Effector CD8-positive, alpha-beta T cell (primary cell): ENCODE data around the gene MYL5.
A peak's percentile ranks its signal among the peaks of the same experiment; 100 is the strongest.
"Not testable (repeated sequence)": the region's sequence is repeated elsewhere in the genome, so short reads cannot be mapped to it uniquely, and the experiment has no call there.

ENCODE experiments used
- DNase-seq: peaks from one replicate; lab custom pipeline; 2025; lab: John Stamatoyannopoulos, UW

MYL5 gene

DNA sequence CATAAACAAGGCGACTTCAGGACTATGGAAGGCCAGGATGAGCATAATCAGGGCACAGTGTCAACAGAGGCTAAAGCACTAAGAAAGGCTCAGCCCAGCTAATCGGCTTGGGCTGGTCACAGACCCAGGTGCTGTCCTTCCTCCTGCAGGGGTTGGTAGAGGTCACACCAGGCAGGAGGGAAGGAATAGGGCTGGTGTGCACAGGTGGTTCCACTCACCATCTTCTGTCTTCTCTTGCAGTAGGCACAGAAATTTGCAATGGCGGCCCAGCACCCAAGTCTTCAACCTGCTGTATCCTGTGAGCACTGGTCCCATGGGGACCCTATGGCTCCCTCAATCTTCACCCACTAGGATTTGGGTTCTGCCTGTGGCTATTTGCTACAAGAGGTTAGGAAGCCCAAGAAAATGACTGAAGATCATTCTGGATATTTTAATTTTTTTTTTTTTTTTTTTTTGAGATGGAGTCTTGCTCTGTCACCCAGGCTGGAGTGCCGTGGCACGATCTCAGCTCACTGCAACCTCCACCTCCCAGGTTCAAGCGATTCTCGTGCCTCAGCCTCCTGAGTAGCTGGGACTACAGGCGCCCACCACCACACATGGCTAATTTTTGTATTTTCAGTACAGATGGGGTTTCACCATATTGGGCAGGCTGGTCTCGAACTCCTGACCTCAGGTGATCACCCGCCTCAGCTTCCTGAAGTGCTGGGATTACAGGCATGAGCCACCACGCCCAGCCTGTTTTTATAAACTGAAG, 4.4 kb upstream of the MYL5 start:
- not testable (repeated sequence) for DNase-seq

DNA sequence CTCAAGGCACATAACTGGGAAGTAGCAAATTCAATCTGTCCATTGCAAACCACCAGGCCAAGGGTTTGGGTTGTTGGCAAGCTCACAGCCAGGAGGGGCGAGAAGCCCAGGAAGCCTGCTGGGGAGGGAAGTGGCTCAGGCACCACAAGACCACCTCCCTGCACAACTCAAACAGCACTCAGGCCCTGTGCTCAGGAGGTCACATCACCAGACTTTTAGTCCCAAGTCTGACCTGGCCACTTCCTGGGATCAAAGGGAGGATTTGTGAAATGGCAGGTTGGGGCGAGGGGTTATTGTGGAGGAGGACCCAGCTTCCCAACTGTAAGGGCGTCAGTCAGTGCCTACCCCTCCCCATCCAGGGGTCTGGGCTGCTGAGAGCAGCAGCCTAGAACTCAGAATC, 2.6 kb upstream of the MYL5 start:
- no peak for DNase-seq

DNA sequence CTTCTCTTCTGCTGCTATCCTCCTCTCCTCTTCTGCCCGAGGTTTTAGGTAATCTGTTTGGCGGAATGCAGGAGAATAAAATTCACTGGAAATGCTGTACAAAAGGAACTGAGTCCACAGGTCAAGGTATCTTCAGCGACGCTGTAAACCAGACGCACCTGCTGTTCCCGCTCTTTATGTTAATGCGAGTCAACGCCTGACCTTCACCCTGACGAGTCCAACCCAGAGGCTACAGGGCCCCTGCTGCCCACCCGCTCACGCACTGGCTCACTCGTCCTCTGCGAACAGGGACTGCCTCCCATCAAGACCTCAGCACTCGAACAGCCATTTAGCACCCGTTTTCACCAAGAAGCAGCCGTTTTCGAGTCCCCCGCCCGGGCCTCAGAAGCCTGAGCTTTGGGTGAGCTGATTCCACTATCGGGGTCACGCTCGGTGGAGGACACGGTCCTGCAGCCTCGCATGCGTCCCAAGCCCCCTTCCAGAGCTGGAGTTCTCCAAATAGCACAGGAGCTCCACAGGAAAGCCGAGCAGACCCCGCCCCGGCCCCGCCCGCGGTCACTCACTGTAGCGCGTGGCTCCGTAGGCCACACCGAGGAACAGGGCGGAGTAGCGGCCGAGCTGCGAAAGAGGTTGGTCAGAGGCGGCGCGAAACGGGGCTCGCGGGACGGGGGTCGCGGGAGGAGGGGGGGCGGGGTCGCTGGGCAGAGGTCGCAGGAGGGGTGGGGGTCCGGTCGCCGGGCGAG, 822 bp upstream of the MYL5 start:
- DNase-seq, result no peak

DNA sequence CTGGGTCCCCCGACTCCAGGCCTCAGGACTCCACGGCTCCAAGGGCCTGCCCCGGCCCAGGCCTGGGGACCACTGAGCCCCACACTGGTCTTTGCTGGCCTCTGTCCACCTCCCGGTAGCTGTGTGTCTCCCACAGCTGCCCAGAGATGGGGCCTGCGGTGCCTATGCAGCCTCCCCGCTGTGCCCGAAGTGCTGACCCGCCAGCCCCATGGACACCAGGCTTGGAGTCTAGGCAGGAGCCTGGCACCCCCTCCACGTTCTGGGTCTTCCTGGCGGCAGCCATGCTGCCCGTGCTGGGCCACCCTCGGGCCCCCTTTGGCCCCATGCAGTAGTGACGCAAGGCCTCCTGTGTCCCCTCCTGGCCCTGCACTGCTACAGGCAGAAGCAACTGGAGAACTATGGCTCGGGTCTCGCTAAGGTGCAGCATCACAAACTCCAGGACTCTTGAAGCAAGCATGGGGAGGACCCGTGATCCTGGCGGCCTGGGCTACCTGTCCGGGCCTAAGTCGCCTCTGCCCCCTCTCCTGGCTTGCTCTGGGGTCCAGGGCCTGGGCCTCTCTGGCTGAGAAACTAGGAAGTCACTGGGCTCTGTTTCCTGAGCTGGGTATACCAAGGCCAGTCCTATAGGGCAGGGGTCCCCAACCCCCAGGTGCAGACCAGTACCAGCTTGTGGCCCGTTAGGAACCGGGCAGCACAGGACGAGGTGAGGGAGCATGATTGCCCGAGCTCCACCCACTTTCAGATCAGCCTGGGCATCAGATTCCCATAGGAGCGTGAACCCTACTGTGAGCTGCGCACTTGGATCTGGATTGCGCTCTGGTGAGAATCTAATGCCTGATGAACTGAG, 917 bp downstream of the MYL5 start:
- DNase-seq, result no peak

DNA sequence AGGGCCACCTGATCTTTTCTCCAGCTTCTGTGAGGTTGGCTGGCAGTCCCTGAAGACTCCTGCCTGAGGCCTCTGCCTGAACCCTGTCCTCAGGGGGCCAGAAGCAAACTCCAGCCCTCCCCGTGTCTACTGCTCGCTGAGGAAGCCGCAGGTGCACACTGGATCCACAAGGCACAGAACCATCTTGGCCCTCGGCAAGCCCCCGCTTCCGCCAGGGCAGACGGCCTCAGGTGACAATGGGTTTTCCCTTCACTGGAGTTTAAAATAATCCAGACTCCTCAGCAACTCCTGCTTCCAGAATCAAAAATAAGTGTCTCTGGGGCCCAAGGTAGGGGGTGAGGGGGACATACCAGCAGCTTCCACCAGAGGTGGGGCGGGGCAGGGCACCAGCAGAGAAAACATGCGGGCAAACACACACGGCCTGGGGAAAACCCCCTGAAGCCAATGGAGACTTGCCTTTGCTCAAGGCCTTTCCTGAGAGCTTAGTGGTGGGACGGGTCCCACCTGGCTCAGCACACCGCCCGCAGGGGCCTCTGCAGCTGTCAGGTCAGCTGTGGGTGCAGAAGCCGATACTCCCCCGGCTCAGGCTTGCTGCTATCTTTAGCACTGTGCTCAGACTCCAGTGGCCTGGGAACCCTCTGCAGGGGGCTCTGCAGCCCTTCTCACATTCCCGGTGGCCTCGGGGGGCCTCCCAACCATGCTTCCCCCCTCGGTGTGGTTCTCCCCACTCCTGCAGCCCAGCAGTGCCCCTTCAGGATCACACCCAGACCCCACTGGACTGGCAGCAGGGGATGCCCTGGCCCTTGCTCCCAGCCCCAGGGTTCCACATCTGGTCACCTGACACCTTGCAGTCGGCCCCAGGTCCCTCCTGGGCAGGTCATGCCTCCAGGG, 1.9 kb downstream of the MYL5 start:
- DNase-seq, result no peak

DNA sequence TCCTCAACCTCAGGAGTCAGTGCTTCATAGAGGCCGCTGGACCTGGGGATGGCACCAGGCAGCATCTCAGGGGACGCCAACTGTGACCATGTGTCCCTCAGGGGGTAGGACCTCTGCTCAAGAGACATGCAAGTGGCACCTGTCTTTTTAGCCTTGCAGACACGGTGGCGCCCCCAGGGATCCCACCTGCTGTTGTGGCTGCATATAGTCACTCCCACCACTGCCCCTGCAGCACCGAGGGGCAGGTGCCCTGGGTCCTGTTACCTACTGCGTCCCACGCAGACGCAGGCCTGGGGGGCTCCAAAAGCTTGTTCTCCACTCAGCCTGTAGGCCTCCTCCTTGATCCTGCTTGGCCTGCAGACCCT, 2.5 kb downstream of the MYL5 start:
- no peak for DNase-seq

DNA sequence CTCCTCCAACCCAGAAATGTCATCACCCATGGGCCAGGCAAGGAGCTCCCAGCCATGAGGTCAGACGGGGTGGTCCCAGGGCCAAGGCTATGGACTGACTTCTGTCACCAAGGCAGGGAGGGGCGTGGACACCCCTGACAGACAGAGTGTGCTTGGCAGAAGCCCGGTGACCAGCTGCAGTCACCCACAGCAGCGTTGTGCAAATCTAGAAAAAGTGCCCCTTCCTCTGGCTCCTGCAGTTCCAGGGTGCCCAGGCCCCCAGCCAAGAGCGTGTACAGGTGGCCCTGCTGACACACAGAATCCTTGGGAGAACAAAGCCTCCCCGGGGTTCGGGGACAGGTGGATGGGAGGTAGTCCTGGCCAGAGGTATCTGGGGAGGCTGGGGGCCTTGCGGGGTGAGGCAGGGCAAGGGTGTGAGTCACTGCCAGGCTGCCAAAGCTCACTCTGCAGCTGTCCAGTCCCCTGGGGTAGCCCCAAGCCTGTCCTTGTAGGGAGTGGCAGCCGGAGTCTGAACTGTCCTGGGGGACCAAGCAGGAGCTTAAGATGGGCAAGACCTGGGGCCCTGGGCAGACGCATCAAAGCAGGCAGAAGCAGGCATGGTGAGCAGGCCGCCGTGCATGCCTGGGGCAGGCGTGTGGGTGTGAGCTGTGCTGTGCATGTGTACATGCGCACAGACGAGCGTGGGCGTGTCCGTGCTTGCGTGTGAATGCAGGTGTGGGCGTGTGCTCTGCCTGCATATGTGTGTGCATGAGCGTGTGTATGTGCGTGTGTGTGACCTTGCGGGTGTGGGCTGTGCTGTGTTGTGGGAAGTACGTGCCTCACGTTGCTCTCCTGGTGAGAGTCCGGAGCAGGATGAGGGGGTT, 3.3 kb downstream of the MYL5 start:
- no peak for DNase-seq

DNA sequence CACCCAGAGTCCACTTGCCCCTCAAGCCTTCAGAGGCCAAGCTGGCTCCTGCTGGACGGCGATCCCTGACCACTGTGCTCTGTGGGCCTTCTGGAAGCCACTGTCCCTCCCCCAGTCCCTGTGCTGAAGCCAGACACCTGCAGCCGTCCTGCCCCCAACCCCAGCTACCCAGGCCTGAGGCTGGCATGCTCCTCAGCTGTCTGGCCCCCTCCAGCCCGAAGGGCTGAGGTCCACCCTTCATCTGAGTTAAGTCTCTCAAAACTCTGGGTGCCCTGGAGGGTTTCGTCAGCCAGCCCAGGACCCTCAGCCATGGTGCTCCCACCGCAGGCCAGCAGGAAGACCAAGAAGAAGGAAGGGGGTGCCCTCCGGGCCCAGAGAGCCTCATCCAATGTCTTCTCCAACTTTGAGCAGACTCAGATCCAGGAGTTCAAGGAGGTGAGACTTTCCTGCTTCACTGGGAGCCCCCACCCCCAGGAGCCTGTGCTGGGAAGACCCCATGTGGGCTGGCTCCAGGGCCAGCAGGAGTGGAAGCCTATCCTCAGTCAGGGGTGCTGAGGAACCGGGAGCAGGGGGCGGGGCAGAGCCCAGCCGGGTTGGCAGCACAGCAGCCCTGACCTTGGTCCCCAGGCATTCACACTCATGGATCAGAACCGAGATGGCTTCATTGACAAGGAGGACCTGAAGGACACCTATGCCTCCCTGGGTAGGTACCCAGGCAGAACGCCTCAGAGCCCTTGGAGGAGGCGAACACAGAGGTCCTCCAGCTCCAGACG, 4.2 kb downstream of the MYL5 start:
- no peak for DNase-seq

DNA sequence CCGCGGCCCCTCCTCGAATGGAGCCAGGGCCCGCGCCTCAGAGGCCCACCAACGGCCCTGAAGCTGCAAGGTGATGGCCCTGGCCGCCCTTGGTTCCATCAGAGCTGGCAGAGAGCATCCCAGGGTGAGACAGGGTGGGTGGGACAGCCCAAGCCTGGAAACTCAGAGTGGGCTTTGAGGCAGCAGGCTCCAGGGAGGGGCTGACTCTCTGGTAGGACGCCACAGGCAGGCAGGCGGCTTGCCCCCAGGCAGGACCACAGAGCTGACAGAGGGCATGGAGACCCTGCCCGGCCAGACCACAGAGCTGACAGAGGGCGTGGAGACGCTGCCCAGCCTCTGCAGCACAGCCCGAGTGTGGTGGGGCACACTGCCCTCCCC, 4.8 kb downstream of the MYL5 start:
- no peak for DNase-seq

DNA sequence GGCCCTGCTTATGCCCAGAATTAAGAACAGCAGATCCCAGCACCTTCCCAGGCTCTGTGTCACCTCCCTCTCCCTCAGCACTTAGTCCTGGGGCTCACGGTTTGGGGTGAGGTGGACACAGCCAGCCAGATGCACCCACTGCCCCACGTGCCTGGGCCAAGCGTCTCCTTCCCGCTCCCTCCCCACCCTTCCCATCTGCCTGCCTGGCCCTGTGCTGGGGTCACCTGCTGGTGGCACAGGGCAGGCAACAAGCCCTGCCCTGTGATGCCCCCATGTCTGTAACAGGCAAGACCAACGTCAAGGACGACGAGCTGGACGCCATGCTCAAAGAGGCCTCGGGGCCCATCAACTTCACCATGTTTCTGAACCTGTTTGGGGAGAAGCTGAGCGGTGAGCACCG, 5.3 kb downstream of the MYL5 start:
- DNase-seq, result no peak

DNA sequence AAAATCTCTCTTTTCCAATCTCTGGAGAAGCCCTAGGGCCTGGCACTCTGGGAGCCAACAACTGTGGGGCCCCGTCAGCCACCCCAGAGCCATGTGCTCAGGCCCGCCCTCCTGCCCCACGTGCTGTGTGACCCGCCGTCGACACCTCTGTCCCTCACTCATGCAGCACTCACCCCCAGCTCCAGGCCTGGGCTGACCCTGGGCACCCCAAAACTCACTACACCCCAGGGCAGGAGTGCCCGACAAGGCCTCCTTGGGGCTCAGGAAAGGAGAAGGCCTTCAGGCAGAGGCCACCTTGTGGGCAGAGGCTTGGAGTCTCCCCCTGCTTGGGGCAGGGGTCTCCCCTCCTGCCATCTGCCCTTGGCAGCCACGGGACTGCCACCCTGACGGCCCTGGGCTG, 5.7 kb downstream of the MYL5 start:
- DNase-seq, result no peak

DNA sequence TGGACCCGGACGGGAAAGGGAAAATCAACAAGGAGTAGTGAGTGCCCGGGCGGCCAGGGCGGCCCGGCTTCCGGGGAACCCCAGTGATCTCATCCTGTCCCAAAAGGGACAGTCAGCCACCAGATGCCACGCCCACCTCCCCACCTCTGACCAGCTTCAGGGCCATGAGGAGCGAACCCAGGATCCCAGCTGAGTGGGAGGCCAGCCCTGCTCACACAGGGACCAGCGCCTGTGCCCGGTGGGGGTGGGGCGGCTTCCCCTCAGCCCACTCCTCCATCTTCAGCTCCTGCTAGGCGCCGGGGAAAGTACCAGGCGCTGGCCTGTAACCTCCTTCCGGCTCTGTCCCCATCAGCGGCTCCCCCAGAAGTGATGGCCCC, 6.2 kb downstream of the MYL5 start:
- no peak for DNase-seq

DNA sequence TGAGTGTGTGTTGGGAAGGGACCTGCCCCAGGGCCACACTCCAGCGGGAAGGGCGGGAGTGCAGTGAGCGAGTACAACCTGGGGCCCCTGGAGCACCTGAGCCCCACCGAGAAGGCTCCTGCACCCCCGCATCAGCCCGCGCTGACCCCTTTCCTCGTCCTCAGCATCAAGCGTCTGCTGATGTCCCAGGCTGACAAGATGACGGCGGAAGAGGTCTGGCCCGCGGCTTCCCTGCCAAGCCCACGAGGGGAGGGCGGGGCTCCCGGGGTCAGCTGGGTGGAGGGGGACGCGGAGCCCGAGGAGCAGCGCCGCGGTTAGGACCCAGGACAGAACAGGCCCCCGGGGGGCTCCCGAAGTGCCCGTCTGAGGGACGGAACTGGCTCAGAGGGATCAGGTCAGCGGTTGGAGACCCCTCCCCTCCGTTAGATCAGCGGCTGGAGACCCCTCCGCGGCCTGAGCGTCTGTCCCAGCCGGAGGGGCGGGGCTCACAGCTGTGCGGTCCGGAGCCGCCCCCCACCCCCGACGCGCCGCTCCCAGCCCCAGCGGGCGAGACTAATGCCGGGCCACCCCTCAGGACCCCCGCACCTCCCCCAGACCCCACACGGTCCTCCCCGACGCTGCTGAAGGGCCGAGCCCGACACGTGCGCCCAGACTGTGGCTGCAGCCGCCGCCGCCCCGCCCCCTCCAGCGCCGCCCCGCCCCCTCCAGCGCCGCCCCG, 6.7 kb downstream of the MYL5 start:
- DNase-seq, result peak; percentile 23

DNA sequence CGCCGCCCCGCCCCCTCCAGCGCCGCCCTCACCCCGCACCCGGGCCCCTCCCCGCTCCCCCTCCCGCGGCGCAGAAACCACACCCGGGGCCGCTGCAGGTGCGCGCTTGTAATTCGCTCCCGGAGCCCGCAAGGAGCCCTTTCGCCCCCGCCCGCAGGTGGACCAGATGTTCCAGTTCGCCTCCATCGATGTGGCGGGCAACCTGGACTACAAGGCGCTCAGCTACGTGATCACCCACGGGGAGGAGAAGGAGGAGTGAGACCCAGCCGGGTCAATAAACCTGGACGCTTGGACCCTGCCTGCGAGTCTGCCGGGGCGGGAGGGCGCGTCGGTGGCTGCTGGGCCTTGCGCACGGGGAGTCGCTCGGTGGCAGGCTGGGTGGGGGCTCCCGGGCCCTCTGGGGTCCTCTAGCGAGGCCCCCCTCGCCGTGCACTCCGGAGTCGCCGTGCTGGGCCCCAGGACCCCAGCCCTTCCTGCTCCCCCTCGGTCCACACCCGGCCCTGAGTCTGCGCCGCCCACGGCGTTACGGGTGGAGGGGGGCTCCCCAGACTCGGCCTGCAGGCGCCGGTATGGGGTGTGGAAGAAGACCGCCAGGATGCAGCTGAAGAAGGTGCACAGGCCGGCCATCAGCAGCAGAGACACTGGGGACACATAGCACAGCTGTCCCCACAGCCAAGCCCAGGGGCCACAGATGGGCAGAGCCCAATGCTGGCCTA, 7.6 kb downstream of the MYL5 start:
- DNase-seq, result peak; percentile 60

DNA sequence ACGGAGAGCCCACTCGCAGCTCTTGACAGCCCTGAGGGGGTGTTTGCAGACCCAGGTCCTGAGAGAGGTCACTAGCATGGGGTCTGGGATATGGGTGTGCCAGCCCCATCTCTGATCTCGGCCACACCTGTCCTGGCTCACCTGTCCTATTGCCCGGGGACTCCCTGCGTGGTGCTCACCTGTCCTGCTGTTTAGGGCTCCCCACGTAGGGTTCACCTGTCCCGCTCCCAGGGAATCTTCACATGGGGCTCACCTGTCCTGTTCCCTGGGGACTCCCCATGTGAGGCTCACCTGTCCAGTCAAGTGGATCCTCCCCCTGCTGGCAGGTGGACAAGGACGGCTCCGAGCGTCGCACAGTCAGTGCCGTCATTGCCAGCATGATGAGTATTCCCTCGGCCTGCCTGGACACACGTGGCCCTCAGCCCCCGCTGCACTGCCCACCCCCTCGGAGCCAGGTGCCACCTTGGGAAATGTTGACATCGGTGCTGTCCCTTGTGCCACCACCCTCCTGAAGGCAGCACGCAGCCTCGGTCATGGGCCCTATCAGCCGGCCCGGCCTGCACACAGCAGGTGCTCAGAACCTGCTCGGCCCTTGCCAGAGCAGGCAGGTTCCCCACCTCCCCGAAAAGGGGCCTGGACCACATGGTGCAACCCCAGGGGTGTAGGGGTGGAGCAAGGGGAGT, 8.3 kb downstream of the MYL5 start:
- DNase-seq, result no peak

DNA sequence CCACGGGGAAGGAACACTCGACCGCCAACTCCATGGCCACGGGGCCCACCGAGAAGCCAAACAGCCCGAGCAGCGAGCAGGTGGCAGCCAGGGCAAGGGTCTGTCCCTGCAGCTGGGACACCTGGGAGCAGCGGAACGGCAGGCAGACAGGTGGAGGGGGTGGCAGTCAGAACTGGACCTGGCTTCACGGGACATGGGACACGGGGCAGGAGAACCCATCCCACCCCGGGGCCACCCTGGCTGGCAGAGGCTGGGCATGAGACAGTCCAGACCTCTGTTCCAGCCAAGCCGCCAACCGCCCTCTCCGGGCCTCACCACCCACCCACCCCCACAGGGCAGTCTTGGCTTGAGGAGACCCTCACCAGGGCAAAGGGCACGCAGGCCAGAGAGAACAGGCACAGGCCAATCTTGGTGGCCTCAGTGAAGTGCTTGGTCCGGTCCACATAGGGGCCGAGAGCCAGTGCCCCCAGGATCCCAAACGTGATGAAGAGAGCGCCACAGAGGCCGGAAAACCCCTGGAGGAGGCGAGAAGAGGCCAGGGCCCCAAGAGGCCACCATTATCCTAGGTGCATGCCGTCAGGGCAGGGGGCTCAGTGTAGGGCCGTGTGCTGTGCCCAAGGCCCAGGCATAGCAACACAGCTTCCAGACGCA, 9.0 kb downstream of the MYL5 start:
- no peak for DNase-seq

DNA sequence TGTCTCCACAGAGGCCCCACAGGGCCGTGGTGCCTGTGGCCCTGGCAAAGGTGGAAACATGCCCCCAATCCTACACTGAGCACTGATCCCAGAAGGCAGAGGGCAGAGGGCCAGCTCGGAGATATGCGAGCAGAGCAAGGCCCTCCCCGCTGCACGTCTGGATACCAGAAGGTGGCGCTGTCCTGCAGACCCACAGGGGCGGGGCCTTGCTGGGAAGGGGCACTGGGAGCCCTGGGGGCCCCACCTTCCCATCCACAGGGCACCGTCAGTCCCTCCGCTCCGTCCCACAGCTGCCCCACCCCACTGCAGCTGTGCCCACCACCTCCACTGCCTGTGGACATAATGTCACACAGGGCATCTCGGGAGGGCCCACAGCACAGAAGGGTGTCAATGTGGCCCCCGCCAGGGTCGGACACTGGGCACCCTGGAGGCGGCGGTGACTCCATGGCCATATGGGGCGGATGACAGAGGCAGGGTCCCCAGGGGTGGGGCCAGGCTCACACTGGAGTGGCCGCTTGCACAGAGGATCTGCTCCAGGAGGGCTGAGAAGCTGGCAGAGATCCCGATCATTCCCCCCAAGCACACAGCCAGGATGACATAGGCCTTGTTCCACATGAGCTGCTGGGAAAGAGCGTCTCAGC, 9.8 kb downstream of the MYL5 start:
- no peak for DNase-seq
